K562 (cell line): ENCODE results near the gene RBX1. TPM values are rescaled to one million over a fixed set of nuclear protein-coding genes. Genes with fewer than 3 reads are reported as not detected.
A peak's percentile ranks its signal among the peaks of the same experiment; 100 is the strongest.

Experiments
- ATAC-seq: fragments of 200-7000 bp; cut with Tn5 transposase; 3 replicates; pipeline ENCODE4 v1.9.1; 2020; ENCODE audit warnings: moderate library complexity
- BruUV-seq: library from RNA; stranded (reverse); fragments of 400-500 nt; replicated peaks from 2 replicates; lab custom pipeline; 2021; lab: Mats Ljungman, UMichigan
- CTCF ChIA-PET: fragments of 300-600 bp; formaldehyde crosslinking; extraction: SDS; loops from one replicate; lab custom pipeline; 2021; ENCODE audit warnings: low intra/inter-chr PET ratio; lab: Yijun Ruan, JAX
- POLR2A ChIA-PET: fragments of 300-600, 350-650 bp; sonication (Branson Sonifier 250); formaldehyde crosslinking; extraction: SDS; loops from one replicate; lab custom pipeline; 2021; ENCODE audit warnings: antibody characterized with exemption, inconsistent platforms; lab: Yijun Ruan, JAX
- DNase-seq, 4 experiments: peaks; one replicate each; pipeline versions ENCODE4 v3.0.0 to v3.0.0-alpha.2; 2011 to 2018; ENCODE audit warnings: low spot score in 3 of 4, mixed read lengths in 3 of 4; ENCODE audit errors: extremely low read depth in 1 of 4
- FAIRE-seq: peaks from 2 replicates; lab custom pipeline; 2011; peaks lifted over from hg19 to GRCh38; lab: Jason Lieb, UNC
- H2AFZ ChIP-seq: 2 replicates; pipeline ENCODE4 v1.6.0; 2011; ENCODE audit warnings: low read depth, low read length, control low read depth, inconsistent platforms
- H3K27ac ChIP-seq: fragments of 200-600 bp; 3 replicates; pipeline ENCODE4 v1.8.0; 2011; ENCODE audit warnings: low read depth, mild to moderate bottlenecking, control low read depth, inconsistent platforms, low read length, moderate library complexity, mixed read lengths; ENCODE audit errors: extremely low read depth
- H3K27me3 ChIP-seq, 2 experiments: fragments of 300-600 bp in 1 of 2; 2 replicates in 1 of 2; 3 replicates in 1 of 2; pipeline versions ENCODE4 v1.6.0 to v1.8.0; 2011; ENCODE audit warnings: inconsistent platforms in 2 of 2, low read length in 2 of 2, mild to moderate bottlenecking in 1 of 2, mixed read lengths in 1 of 2, moderate library complexity in 1 of 2; ENCODE audit not compliant: control insufficient read depth in 2 of 2, insufficient read depth in 2 of 2
- H3K36me3 ChIP-seq: fragments of 300-600 bp; 3 replicates; pipeline ENCODE4 v1.8.0; 2011; ENCODE audit warnings: mild to moderate bottlenecking, low read length, inconsistent platforms; ENCODE audit not compliant: control insufficient read depth, insufficient read depth
- H3K4me1 ChIP-seq, 2 experiments: fragments of 200-600 bp in 1 of 2; replicated peaks in 1 of 2; 2 replicates in 1 of 2; 3 replicates in 1 of 2; pipeline versions ENCODE4 v1.5.1 to v1.8.0; 2011; ENCODE audit warnings: inconsistent platforms in 2 of 2, low read length in 2 of 2, mild to moderate bottlenecking in 1 of 2, mixed read lengths in 1 of 2, moderate library complexity in 1 of 2; ENCODE audit not compliant: control insufficient read depth in 2 of 2, insufficient read depth in 2 of 2
- H3K4me2 ChIP-seq: 2 replicates; pipeline ENCODE4 v1.6.1; 2011; ENCODE audit warnings: low read length, control low read depth, inconsistent platforms, mixed read lengths; ENCODE audit not compliant: insufficient read depth
- H3K4me3 ChIP-seq: fragments of 200-600 bp; sonication (generic), shearing (Covaris generic); 2 replicates; pipeline ENCODE4 v1.5.1; 2016; ENCODE audit warnings: control low read depth, inconsistent platforms
- H3K79me2 ChIP-seq: fragments of 200-600 bp; 3 replicates; pipeline ENCODE4 v1.8.0; 2011; ENCODE audit warnings: low read length, inconsistent platforms; ENCODE audit not compliant: control insufficient read depth, insufficient read depth
- H3K9ac ChIP-seq, 2 experiments: 2 replicates each; pipeline versions ENCODE4 v1.6.0 to v1.6.1; 2011; ENCODE audit warnings: low read depth in 2 of 2, low read length in 2 of 2, control low read depth in 1 of 2, inconsistent platforms in 1 of 2, mild to moderate bottlenecking in 1 of 2, mixed read lengths in 1 of 2; ENCODE audit not compliant: insufficient read depth in 1 of 2
- H3K9me1 ChIP-seq: one replicate; pipeline ENCODE4 v1.6.0; 2011; ENCODE audit warnings: inconsistent platforms, mild to moderate bottlenecking, low read length, moderate library complexity; ENCODE audit not compliant: control insufficient read depth, insufficient read depth
- H3K9me3 ChIP-seq: replicated peaks from 2 replicates; pipeline ENCODE4 v1.5.1; 2011; ENCODE audit warnings: low read depth, low read length, inconsistent platforms; ENCODE audit not compliant: control insufficient read depth, insufficient read depth
- H4K20me1 ChIP-seq: replicated peaks from 2 replicates; pipeline ENCODE4 v1.6.1; 2011; ENCODE audit warnings: low read length, inconsistent platforms, mixed read lengths; ENCODE audit not compliant: control insufficient read depth, insufficient read depth
- ASH1L ChIP-seq: fragments of 450-650 bp; IDR thresholded peaks from 2 replicates; pipeline ENCODE4 v1.6.1; 2018; ENCODE audit warnings: borderline replicate concordance, mild to moderate bottlenecking, low read depth; ENCODE audit not compliant: partially characterized antibody
- BRD4 ChIP-seq: fragments of 200-600 bp; sonication (generic); IDR thresholded peaks from 2 replicates; pipeline ENCODE4 v1.6.1; 2017; ENCODE audit warnings: inconsistent platforms
- ELF1 ChIP-seq: fragments of 200-800 bp; sonication (Bioruptor generic); IDR thresholded peaks from 2 replicates; pipeline ENCODE4 v1.6.1; 2016; ENCODE audit warnings: missing genetic modification characterization, missing compliant biosample characterization
- FOS ChIP-seq: IDR thresholded peaks from 3 replicates; pipeline ENCODE4 v1.6.1; 2011; ENCODE audit not compliant: insufficient read length; ENCODE audit errors: extremely low read depth
- HDAC1 ChIP-seq, 2 experiments: fragments of 450-650 bp; IDR thresholded peaks; 2 replicates each; pipeline ENCODE4 v1.6.1; 2016 to 2017; ENCODE audit warnings: inconsistent platforms in 1 of 2, mild to moderate bottlenecking in 1 of 2, moderate library complexity in 1 of 2
- HNRNPLL ChIP-seq: fragments of 200-400 bp; formaldehyde crosslinking; IDR thresholded peaks from 2 replicates; pipeline ENCODE4 v1.6.1; 2017; ENCODE audit warnings: low read length, low read depth, mild to moderate bottlenecking; ENCODE audit not compliant: poor library complexity, severe bottlenecking
- HNRNPUL1 ChIP-seq: fragments of 200-400 bp; formaldehyde crosslinking; IDR thresholded peaks from 2 replicates; pipeline ENCODE4 v1.6.1; 2017; ENCODE audit warnings: low read length
- KDM1A ChIP-seq, 2 experiments: fragments of 450-650 bp; IDR thresholded peaks; 2 replicates each; pipeline ENCODE4 v1.6.1; 2016; ENCODE audit warnings: mild to moderate bottlenecking in 2 of 2
- KHSRP ChIP-seq: fragments of 450-650 bp; IDR thresholded peaks from 2 replicates; pipeline ENCODE4 v1.6.1; 2017
- NRF1 ChIP-seq, 2 experiments: fragments of 450-650 bp; IDR thresholded peaks in 1 of 2; conservative IDR thresholded peaks in 1 of 2; 2 replicates each; pipeline ENCODE4 v1.6.1; 2014; ENCODE audit warnings: mild to moderate bottlenecking in 2 of 2
- POLR2B ChIP-seq: fragments of 450-650 bp; IDR thresholded peaks from 2 replicates; pipeline ENCODE4 v1.6.1; 2018; ENCODE audit warnings: low read depth; ENCODE audit not compliant: partially characterized antibody
- RB1 ChIP-seq: fragments of 450-650 bp; IDR thresholded peaks from 2 replicates; pipeline ENCODE4 v1.6.1; 2017; ENCODE audit warnings: low read depth, mild to moderate bottlenecking
- RBFOX2 ChIP-seq: fragments of 200-400 bp; formaldehyde crosslinking; IDR thresholded peaks from 2 replicates; pipeline ENCODE4 v1.6.1; 2017; ENCODE audit warnings: low read depth, mild to moderate bottlenecking, low read length, moderate library complexity
- SMAD4 ChIP-seq: fragments of 250-450 bp; sonication (Bioruptor Pico); conservative IDR thresholded peaks from 2 replicates; pipeline ENCODE4 v1.8.0; 2021; ENCODE audit warnings: inconsistent platforms, mild to moderate bottlenecking, moderate library complexity
- TAF1 ChIP-seq: IDR thresholded peaks from 2 replicates; pipeline ENCODE4 v1.6.1; 2011; ENCODE audit warnings: mild to moderate bottlenecking, low read length, moderate library complexity; ENCODE audit not compliant: insufficient read depth, control insufficient read depth, severe bottlenecking; ENCODE audit errors: extremely low read depth
- TAF9B ChIP-seq: fragments of 450-650 bp; IDR thresholded peaks from 2 replicates; pipeline ENCODE4 v1.6.1; 2018; ENCODE audit warnings: mild to moderate bottlenecking; ENCODE audit not compliant: partially characterized antibody
- TBP ChIP-seq: optimal IDR thresholded peaks from 2 replicates; pipeline ENCODE3; 2011; ENCODE audit warnings: low read depth, low read length, improper control_type of control experiment
- WGBS: fragments of 100-300 bp; shearing (Covaris generic); methylation state at CpG from one replicate; pipeline ENCODE4 v1.1.6; 2016; ENCODE audit warnings: low coverage, mixed read lengths; ENCODE audit not compliant: insufficient coverage; ENCODE audit errors: missing lambda C conversion rate; 5-methylcytosine and 5-hydroxymethylcytosine counted together
- in situ Hi-C: fragments of 300-500 bp; cut with MboI; formaldehyde crosslinking; loops from 4 replicates; pipeline ENCODE4 v1.15.0; 2018; ENCODE audit warnings: inconsistent platforms, mixed read lengths
- intact Hi-C: fragments of 100-400 bp; cut with micrococcal nuclease; formaldehyde crosslinking; loops from 2 replicates; pipeline ENCODE4 v1.14.2; 2022
- polyA plus RNA-seq, 8 experiments: library from polyadenylated mRNA; depleted of rRNA in 4 of 8; stranded (reverse) in 5 of 8; unstranded in 3 of 8; fragments of >200 nt; fragmentation: Nextera tagmentation in 2 of 8; fragmentation: Illumina TruSeq in 1 of 8; extraction: Ambion mirVana in 2 of 8; extraction: Trizol in 1 of 8; gene quantifications; 2 replicates each; pipeline versions ENCODE4 v1.2.1 to v1.2.3, GENCODE V29; 2011 to 2014; ENCODE audit warnings: inconsistent platforms in 1 of 8, missing spikeins in 1 of 8
- total RNA-seq, 7 experiments: library from RNA; depleted of rRNA in 6 of 7; stranded (reverse); fragments of >200 nt in 6 of 7; fragmentation: Illumina TruSeq in 2 of 7; extraction: Trizol in 2 of 7; gene quantifications; 2 replicates each; pipeline versions ENCODE4 v1.2.1 to v1.2.3, GENCODE V29; 2011 to 2021; ENCODE audit warnings: low replicate concordance in 1 of 7
- TF ChIP-seq, protein P1 (sequence below), 2 experiments: fragments of 450-650 bp in 1 of 2; sonication (generic) in 1 of 2; formaldehyde crosslinking in 1 of 2; IDR thresholded peaks in 1 of 2; conservative IDR thresholded peaks in 1 of 2; 2 replicates each; pipeline versions ENCODE4 v1.6.1 to v1.8.1; 2016 to 2023; ENCODE audit warnings: mild to moderate bottlenecking in 2 of 2, moderate library complexity in 2 of 2, inconsistent platforms in 1 of 2, missing genetic modification reagents in 1 of 2
- TF ChIP-seq, protein P2 (sequence below): sonication (generic); formaldehyde crosslinking; IDR thresholded peaks from 2 replicates; pipeline ENCODE4 v1.8.0; 2022; ENCODE audit warnings: mild to moderate bottlenecking, missing genetic modification reagents, borderline replicate concordance

RBX1 gene
- total and polyA plus RNA-seq, 9 of the 15 experiments (the other 6 are each of a cell fraction or from before 2014, with no cell fraction given): 44.0 to 259 (median 67.9) TPM

- intact Hi-C loops (no loop called here), in situ Hi-C loops (no loop called here)
- WGBS: 1% methylated on average over 27 of the region's 85 CpGs
- Histone ChIP-seq H3K27ac (peak overlapping the region; percentile 85), H3K27me3 (no peaks in the 10 kb centered on the region), H3K36me3 (no peaks in the 10 kb centered on the region), H3K9me1 (no peaks in the 10 kb centered on the region), H3K4me3 (peak overlapping the region; percentile 75), H3K4me1 (peaks cover 9 to 23% of the 10 kb centered on the region in 2 experiments; a peak in 4 of 5 replicates), H3K9ac (peak overlapping the region; percentile 85 to 87), H3K4me2 (peak overlapping the region; percentile 83), H3K9me3 (no peaks in the 10 kb centered on the region), H3K79me2 (no peaks in the 10 kb centered on the region), H2AFZ (peak overlapping the region; percentile 85), H4K20me1 (no peaks in the 10 kb centered on the region)
- BruUV-seq: no TSS peak
- ChIA-PET POLR2A (interaction anchor here (0.6 to 1.5 kb wide), 11 partner anchors 10 to 175 kb away, joined by 3 to 9 read pairs (median 4); no protein-coding TSS in a partner anchor), CTCF (interaction anchor here (0.6 kb wide), 2 partner anchors 104 to 1134 kb away, joined by 3 to 5 read pairs; no protein-coding TSS in a partner anchor)
- DNase-seq (peak; percentile 77 to 79 (median 78)), FAIRE-seq (no peak), ATAC-seq (peak; percentile 90)
- TF ChIP-seq RB1: peak; percentile 27; the same call in 1 of the 2 replicates
- TF ChIP-seq TBP: peak; percentile 77
- TF ChIP-seq, protein P1, sequence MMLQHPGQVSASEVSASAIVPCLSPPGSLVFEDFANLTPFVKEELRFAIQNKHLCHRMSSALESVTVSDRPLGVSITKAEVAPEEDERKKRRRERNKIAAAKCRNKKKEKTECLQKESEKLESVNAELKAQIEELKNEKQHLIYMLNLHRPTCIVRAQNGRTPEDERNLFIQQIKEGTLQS (IDR thresholded peaks at IDR 0.05): no peak
- TF ChIP-seq, protein P1 (CRISPR knock-in tag; conservative IDR thresholded peaks at IDR 0.05): no peak
- no peak for TF ChIP-seq ASH1L
- peak; percentile 76 for TF ChIP-seq RBFOX2
- TF ChIP-seq BRD4: 0 out of 2 replicates have a peak, but pooled peaks have one; percentile 13
- peak; percentile 49 for TF ChIP-seq POLR2B
- peak; percentile 57 for TF ChIP-seq TAF1
- TF ChIP-seq HNRNPLL: peak; percentile 94
- TF ChIP-seq TAF9B: peak; percentile 58
- TF ChIP-seq KDM1A (IDR thresholded peaks at IDR 0.05): peak in 1 of 2 experiments; percentile 42; a peak in 1 of 4 replicates
- TF ChIP-seq, protein P2, sequence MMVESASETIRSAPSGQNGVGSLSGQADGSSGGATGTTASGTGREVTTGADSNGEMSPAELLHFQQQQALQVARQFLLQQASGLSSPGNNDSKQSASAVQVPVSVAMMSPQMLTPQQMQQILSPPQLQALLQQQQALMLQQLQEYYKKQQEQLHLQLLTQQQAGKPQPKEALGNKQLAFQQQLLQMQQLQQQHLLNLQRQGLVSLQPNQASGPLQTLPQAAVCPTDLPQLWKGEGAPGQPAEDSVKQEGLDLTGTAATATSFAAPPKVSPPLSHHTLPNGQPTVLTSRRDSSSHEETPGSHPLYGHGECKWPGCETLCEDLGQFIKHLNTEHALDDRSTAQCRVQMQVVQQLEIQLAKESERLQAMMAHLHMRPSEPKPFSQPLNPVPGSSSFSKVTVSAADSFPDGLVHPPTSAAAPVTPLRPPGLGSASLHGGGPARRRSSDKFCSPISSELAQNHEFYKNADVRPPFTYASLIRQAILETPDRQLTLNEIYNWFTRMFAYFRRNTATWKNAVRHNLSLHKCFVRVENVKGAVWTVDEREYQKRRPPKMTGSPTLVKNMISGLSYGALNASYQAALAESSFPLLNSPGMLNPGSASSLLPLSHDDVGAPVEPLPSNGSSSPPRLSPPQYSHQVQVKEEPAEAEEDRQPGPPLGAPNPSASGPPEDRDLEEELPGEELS (CRISPR knock-in tag): no peak
- 0 out of 2 replicates have a peak, but pooled peaks have one; percentile 59 for TF ChIP-seq SMAD4 (CRISPR knock-in tag)
- no peak for TF ChIP-seq HNRNPUL1
- no peak for TF ChIP-seq KHSRP
- no peak for TF ChIP-seq FOS
- TF ChIP-seq NRF1 (conservative IDR thresholded peaks at IDR 0.05 in 1 of 2, IDR thresholded peaks at IDR 0.05 in 1 of 2): peak in 1 of 2 experiments; percentile 35; a peak in 2 of 4 replicates
- TF ChIP-seq HDAC1 (IDR thresholded peaks at IDR 0.05): 0 out of 4 replicates have a peak, but pooled peaks of 1 of the 2 experiments have one; percentile 23
- peak; percentile 62 for TF ChIP-seq ELF1
Observed at GRCh38 chr22:41021613-41022454, 70.7 kb downstream of the RBX1 start.
